T1000 (cell line): ENCODE data around the gene DOCK6.

Source experiments
- DNase-seq: peaks from one replicate; lab custom pipeline; 2025; ENCODE audit warnings: mixed read lengths; lab: John Stamatoyannopoulos, UW

The DOCK6 gene

GRCh38 chr19:11244846-11245589 is 17.3 kb downstream of the DOCK6 start:
- no peak for DNase-seq

- DNase-seq, result no peak
Measured at GRCh38 chr19:11243798-11244169, 18.5 kb downstream of the DOCK6 start.

DNA sequence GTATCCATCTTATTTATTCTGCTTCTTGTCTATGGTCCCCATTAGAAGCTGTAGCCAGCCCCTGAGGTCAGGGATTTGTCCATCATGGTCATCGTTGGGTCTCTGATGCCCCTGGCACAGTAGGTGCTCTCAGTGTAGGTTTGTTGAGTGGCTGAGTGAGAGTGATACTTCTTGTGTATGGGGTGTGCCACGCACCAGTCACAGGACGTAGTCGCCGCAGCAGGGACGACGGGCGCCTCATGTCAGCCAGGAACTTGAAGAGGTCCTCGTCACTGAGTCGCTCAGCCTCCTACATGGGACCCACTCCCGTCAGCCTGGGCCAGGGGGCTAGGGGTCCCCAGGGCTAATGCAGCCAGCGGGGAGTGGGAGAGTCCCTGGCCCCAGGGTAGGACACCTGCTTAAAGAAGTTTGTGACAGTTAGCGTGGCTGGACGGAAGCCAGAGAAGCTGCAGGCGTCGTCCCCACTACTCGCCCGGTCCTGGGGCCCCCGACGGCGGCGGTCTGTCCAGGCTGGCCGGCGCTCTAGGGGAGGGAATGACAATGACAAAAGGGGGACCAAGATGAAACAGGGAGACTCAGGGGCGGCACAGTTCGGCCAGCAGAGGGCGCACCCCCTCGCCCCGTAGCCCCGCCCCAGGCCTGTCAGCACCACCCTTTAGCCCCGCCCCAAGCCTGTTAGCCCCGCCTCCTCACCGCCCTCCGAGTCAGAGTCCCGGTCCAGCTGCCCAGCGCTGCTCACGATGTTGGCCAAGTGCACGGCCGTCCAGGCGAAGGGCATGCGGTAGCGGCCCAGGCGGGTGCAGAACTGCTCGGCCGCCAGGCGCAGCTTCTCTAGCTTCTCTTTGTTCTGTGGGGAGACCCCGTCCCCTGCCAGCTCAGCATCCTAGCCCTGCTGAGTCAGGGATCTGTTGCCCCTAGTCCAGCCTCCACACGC is 19.2 kb downstream of the DOCK6 start:
- DNase-seq, result peak; percentile 78

GRCh38 chr19:11242025-11242424 is 20.3 kb downstream of the DOCK6 start:
- no peak for DNase-seq

GRCh38 chr19:11240008-11240444 is 22.3 kb downstream of the DOCK6 start:
- no peak for DNase-seq

DNA sequence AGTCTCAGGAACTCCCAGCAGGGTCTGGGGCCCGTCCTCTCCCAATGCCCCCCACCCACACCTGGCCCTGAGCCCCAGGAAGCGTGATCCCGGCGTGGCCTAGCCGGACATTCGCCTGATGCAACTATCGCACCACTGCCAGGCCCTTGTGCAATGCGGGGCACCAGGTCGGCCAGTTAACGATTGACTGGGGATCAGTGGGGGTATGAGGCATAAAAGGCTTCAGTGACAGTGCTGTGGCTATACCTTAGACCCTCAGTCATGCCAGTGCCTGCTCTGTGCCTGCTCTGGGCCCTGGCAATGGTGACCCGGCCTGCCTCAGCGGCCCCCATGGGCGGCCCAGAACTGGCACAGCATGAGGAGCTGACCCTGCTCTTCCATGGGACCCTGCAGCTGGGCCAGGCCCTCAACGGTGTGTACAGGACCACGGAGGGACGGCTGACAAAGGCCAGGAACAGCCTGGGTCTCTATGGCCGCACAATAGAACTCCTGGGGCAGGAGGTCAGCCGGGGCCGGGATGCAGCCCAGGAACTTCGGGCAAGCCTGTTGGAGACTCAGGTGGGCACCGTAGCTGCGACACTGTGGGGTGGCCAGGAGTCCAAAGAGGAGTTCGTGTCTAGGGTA is 22.8 kb downstream of the DOCK6 start, which contains the start of gene ANGPTL8:
ANGPTL8 (plus strand) TSS at position 243 of the 624 bp plus-strand sequence; CDS start at position 262, 19 bp downstream.
- no peak for DNase-seq

GRCh38 chr19:11238781-11239376 is 23.4 kb downstream of the DOCK6 start:
- DNase-seq, result no peak

DNA sequence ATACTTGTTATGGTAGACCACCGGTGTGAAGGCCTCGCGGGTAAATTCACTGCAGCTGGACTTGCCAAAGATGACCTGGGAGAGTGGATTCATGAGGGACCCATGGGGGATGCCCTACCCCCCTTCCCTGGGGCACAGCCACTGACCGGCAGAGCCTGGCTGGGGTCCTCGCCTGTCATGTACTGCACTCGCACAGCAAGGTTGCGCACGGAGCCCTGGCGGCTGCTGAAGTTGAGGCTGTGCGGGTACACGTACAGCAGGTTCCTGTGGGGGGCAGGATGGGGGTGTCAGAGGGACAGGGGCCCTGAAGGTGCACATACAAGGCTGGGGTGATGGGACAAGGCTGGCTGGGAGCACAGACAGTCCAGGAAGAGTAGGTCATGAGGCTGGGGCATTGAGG is 24.3 kb downstream of the DOCK6 start:
- no peak for DNase-seq

DNA sequence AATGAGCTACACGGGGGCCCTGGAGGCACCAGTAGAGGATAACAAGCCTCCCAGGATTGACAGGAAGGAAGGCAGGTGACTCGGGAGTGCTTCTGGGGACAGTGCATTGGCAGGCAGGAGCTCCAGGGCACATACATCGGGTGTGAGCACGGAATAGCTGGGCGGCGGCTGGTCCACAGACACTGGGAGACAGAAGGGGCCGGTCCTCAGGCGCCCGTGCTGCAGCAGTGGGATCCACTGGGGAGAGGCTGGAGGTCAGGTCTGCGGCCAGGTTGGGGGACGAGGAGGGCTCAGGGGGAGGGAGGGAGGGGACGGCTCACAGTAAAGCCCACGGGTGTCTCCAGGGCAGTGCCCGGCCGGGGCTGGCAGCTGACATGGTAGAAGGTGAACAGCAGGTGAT is 25.0 kb downstream of the DOCK6 start:
- no peak for DNase-seq

DNA sequence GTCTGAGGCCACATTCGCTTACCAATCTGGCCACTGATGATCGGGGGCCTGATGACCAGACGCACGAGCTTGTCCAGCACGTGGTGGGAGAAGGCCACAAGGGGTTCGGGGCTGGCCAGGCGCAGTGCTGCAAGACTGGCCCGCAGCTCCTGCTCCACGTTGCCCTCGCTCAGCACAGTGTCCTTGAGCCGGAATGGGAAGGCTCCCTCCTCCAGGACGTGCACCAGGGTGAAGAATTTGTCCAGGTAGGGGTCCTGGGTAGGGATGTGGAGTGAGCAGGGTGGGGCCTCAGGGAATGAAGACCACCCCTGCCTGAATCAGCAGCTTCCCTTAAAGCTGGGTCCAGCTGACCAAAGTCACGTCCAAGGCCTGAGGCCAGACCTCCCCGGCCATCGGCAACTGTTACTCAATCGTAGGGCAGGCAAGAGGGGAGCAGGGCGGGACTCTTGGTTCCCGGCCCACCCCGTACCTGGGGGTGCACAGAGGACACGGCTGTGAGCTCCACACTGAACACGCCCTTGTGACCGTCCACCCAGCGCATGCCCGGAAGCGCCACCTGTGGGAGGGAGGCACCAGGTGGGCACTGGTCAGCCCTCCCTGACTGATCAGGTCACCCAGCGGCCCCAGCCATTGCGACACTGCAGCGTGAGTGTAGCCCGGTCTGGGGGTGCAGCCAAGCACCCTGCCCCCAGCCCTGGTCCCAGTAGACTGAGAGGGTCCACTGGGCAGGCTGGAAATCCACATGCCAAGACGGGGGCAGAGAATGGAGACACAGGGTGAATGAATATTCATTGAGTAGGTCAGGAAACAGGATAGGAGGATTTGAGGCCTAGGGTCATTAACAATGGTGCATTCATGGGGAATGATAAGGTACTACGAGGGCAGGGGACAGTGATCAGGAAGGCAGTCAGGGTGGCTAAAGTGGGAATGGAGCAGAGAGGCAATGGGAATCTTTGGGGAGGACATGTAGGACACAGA is 25.7 kb downstream of the DOCK6 start:
- DNase-seq, result no peak

DNA sequence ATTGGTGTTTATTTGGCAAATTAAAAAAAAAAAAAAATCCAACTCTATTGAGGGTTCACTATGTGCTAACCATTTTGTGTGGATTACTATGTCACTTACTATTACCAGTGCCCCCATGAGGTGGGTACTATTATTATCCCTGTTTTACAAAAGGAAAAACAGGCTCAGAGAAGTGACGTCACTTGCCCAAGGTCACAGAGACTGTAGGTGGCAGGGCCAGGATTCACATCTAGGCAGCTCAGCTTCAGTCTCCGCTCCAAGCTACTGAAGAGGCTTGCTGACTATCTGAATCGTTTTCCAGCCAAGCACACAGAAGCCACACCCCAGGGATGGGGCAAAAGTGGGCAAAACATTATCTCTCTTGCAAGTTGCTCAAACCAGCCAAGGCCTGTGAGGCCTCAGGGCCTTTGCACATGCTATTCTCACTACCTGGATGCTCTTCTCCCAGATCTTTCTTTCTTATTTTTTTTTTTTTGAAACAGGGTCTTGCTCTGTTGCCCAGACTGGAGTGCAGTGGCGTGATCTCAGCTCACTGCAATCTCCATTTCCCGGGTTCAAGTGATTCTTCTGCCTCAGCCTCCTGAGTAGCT is 27.7 kb downstream of the DOCK6 start:
- DNase-seq, result no peak

GRCh38 chr19:11233073-11233472 is 29.3 kb downstream of the DOCK6 start:
- no peak for DNase-seq

DNA sequence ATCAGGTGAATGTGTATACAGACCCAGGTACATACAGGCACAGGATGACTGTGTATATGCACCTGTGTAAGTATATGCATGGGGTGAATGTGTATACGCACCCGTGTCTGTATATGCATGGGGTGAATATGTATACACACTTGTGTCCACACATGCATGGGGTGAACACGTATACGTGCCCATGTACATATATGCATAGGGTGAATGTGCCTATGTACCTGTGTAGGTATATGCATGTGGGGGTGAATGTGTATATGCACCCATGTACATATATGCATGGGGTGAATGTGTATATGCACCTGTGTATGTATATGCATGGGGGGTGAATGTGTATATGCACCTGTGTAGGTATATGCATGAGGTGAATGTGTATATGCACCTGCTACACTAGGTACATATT is 29.8 kb downstream of the DOCK6 start:
- no peak for DNase-seq

- no peak for DNase-seq
Measured at GRCh38 chr19:11230621-11231386, 31.5 kb downstream of the DOCK6 start.

GRCh38 chr19:11227195-11227886 is 35.0 kb downstream of the DOCK6 start:
- DNase-seq, result no peak

DNA sequence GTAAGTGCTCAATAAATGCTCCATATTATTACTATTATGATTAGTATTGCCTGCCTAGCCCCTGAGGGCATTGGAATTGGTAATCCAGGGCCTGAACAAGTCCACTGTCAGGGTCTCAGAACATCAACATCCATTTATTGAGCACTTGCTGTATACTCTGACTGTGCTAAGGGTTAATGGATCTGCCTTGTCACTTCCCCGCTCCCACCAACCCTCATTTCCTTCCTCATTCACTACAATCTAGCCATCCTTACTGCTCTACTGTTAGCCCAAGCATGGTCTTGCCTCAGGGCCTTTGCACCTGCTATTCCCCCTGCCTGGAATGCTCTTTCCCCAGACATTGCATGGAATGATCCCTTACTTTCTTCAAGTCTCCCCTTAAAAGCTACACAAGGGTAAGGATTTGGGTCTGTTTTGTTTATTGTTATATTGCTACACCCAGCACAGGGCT is 35.6 kb downstream of the DOCK6 start:
- DNase-seq, result no peak

GRCh38 chr19:11225815-11226214 is 36.5 kb downstream of the DOCK6 start:
- DNase-seq, result no peak

DNA sequence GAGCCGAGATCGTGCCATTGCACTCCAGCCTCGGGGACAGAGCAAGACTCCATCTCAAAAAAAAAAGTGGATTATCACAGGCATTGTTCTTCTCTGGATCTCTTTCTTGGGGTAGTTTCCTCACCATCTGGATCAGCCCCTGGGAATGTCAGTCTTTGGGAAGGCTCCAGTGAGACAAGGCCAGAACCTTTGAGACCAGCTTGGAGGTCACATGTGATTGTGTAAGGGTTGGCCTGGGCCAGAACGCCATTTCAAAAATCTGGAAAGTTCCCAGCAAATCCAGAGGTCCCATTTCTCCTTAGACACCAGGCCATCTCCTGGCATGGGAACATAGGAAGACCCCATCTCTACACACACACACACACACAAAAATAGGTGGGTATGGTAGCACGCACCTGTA is 37.2 kb downstream of the DOCK6 start:
- no peak for DNase-seq

- DNase-seq, result no peak
Measured at GRCh38 chr19:11224429-11224828, 37.9 kb downstream of the DOCK6 start.
